ENCODE data around the gene COPB1.

COPB1 gene

DNA sequence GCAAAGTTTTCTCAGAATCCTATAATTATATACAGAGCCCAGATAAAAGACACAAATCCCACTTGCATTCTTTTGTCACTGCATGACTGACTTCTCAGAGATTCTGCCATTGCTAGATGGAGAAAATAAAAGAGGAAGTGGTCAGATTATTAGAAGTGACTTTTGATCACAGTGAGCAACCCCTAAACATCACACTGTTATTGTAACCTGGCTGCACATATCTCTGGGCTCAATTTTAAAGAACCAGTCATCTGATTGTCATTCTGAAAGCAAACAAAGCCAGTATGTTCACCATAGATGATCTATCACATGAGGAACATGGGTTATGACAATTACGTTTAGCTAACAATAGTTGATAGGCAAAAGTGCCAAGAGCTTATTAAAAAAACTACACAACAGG lies 47.8 kb downstream of the COPB1 start:
- TF ChIP-seq, protein P1, sequence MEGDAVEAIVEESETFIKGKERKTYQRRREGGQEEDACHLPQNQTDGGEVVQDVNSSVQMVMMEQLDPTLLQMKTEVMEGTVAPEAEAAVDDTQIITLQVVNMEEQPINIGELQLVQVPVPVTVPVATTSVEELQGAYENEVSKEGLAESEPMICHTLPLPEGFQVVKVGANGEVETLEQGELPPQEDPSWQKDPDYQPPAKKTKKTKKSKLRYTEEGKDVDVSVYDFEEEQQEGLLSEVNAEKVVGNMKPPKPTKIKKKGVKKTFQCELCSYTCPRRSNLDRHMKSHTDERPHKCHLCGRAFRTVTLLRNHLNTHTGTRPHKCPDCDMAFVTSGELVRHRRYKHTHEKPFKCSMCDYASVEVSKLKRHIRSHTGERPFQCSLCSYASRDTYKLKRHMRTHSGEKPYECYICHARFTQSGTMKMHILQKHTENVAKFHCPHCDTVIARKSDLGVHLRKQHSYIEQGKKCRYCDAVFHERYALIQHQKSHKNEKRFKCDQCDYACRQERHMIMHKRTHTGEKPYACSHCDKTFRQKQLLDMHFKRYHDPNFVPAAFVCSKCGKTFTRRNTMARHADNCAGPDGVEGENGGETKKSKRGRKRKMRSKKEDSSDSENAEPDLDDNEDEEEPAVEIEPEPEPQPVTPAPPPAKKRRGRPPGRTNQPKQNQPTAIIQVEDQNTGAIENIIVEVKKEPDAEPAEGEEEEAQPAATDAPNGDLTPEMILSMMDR (conservative IDR thresholded peaks at IDR 0.05; ENCODE audit: low read depth, low read length), result no peak
- DNase-seq (ENCODE audit: low read depth), result no peak
- H3K4me3 ChIP-seq (ENCODE audit: low read depth, low read length), result no peak overlapping the region

DNA sequence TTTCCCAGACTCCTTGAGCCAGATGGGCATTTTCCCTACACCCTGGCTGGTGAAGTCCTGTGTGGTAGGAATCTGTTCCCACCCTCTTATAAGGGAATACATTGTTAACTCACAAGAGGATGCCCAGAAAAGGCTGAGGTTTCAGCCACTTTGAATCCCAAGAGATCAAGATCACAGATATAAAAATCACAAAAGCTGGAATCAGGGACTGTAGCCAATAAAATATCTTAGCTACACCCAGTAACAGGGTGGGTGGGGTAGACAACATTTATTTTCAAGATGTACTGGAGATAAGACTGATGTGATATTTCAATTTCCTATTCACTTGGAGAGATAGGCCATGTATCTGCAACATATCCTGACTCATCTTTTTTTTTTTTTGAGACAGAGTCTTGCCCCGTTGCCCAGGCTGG lies 50.3 kb downstream of the COPB1 start:
- DNase-seq (ENCODE audit: low read depth), result peak; percentile 14

DNA sequence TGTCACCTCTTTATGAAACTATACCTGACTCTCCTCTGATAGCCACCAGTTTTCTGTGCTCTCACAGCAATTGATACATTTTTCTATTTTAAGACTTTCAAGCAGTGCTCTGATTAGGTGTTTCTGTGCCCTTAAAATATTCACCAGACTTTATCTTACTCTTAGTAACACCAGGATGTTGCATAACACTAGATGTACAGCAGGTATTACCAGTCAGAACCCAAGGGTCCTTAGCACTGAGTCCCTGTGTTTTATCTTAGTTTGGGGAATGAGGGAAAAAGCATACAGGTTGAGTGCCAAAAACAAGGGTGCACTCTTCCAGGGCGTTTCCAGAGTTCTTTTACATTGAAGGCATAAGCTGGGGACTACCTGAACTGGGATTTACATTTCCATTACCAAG lies 51.4 kb downstream of the COPB1 start:
- H3K4me3 ChIP-seq (ENCODE audit: low read depth, low read length), result no peak overlapping the region
- TF ChIP-seq, protein P1 (conservative IDR thresholded peaks at IDR 0.05; ENCODE audit: low read depth, low read length), result no peak
- no peak for DNase-seq (ENCODE audit: low read depth)

More for the DNA sequence above, 50.3 kb downstream of the COPB1 start:
- TF ChIP-seq, protein P1 (conservative IDR thresholded peaks at IDR 0.05; ENCODE audit: low read depth, low read length), result no peak
- H3K4me3 ChIP-seq (ENCODE audit: low read depth, low read length), result no peak overlapping the region

DNA sequence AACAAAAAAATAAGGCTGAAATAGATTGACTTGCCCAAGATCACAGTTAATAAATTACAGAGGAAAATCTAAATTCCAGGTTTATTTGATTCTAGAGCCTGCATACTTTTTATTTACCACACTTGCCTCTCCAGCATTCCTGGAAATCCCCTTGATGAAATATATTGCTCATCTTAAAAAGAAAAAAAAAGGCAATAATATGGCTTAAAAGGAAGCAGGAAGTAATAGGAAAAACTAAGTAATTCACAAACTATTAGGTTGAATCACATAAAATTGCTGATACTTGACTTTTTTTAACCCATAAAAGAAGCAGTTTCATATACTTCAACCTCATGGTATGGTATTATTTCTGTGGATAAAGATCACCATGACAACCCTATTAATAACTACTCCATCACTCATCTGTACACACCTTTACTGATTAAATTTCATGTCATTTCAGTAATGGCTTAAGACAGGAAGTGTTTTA lies 52.9 kb downstream of the COPB1 start:
- DNase-seq (ENCODE audit: low read depth), result peak; percentile 60
- TF ChIP-seq, protein P1 (conservative IDR thresholded peaks at IDR 0.05; ENCODE audit: low read depth, low read length), result no peak
- H3K4me3 ChIP-seq (ENCODE audit: low read depth, low read length), result no peak overlapping the region

DNA sequence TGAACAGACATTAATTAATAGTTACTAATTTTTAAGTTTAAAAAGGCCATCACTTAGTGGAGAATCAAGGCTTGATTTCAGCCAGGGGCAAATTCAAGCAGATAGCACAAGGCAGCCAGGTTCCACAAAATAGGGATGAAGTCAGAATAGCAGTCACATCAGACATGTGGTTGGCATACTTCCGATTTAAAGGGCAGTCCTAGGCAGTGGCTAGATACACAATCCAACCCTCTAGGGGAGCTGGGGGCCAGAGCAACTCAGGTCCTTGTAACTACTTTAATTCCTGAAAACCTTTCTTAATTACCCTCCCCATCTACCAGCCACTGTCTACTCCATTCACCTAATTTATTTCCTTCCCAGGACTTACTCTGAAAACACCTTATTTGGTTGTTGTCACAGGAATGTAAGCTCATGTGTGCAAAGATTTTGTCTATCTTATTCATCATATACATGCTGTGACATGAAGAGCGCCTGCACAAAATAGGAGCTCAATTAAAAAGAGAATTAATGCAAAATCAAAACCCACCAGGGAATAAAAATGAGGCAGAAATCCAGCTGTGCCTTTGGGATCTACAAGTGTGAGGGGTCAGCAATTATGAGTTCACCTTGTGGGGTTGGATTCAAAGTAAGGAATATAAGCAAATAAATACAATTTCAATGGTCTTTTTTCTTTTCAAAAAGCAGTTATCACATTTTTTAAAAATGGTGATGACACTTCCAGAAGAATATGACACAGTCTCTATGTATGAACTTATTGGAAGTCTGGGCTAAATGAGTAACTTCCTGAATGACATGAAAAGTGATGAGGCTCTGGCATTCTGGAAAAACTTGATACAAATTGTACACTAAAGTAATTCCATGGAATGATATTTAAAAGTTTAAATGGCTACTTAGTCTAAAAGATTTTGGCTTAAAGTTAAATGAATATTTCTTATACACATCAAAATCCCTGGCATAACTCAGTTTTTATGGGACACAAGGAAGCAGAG lies 53.8 kb downstream of the COPB1 start:
- H3K4me3 ChIP-seq (ENCODE audit: low read depth, low read length), result no peak overlapping the region
- TF ChIP-seq, protein P1 (conservative IDR thresholded peaks at IDR 0.05; ENCODE audit: low read depth, low read length), result no peak
- no peak for DNase-seq (ENCODE audit: low read depth)

DNA sequence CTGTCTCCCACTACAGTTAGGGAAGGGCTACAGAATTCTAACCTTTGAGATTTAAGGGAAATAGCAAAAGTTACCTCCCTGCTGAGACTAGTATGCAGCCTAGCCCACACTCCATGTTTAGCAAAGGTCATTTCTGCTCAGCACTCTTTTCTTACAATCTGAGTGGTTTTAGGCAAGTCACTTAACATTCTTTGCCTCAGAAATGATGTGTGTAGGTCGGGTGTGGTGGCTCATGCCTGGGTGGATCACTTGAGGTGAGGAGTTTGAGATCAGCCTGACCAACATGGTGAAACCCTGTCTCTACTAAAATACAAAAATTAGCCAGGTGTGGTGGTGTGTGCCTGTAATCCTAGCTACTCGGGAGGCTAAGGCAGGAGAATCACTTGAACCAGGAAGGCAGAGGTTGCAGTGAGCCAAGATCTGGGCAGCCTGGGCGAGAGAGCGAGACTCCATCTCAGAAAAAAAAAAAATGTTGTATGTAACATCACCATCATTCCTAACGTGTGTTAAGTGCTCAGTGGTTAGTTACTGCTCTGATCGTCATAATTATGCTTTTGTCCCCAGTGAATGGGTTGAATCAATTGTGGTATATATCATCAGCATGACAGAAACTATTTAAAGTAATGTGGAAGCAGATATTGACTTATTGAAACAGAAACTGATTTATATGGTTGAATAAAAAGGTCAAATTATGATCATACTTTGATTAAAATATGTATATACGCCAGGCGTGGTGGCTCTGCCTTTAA lies 55.0 kb downstream of the COPB1 start:
- peak; percentile 38 for DNase-seq (ENCODE audit: low read depth)
- H3K4me3 ChIP-seq (ENCODE audit: low read depth, low read length), result no peak overlapping the region
- TF ChIP-seq, protein P1 (conservative IDR thresholded peaks at IDR 0.05; ENCODE audit: low read depth, low read length), result no peak

Measured in choroid plexus epithelial cell (primary cell).